GM19467 (cell line): ENCODE results near the gene CXXC5.
"Not testable (repeated sequence)": the region's sequence is repeated elsewhere in the genome, so short reads cannot be mapped to it uniquely, and the experiment has no call there.

ENCODE experiments used
- ATAC-seq: cut with Tn5 transposase; IDR thresholded peaks from one replicate; pipeline ENCODE4 v1.9.1; 2021; ENCODE audit warnings: mild to moderate bottlenecking, moderate library complexity; ENCODE audit not compliant: unreplicated experiment

CXXC5 gene

DNA sequence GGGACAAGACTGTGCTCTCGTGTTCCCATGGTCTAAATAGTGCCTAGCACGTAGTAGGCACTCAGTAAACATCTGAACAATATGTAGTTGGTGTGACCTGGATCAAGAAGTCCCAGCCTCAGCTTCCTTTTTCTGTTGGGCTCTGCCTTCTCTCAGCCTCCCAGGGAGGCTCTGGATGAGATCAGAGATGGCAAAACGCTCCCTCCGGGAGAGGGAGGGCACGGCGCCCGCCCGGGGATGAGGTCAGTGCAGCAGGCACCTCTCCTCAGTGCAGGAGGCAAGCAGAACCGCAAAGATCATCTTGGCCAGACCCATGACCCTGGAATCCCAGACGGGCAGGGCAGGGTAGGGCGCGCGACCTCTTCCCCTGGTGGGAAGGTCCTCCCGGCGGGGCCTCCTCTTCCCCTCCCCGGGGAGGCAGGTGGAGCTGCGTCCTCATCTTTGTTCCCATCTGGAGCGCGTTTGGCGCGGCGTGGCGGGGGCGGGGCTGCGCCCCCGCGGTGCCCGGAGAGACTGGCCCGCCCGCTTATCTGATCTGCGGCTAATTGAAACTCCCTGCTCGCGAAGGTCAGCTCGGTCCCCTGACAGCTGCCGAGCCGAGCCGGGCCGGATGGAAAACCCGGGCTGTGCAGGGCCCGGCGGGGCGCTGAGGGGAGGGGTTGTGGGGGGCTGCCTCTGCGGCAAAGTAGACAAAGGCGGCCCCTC, 60.9 kb downstream of the CXXC5 start:
- ATAC-seq, result no peak

DNA sequence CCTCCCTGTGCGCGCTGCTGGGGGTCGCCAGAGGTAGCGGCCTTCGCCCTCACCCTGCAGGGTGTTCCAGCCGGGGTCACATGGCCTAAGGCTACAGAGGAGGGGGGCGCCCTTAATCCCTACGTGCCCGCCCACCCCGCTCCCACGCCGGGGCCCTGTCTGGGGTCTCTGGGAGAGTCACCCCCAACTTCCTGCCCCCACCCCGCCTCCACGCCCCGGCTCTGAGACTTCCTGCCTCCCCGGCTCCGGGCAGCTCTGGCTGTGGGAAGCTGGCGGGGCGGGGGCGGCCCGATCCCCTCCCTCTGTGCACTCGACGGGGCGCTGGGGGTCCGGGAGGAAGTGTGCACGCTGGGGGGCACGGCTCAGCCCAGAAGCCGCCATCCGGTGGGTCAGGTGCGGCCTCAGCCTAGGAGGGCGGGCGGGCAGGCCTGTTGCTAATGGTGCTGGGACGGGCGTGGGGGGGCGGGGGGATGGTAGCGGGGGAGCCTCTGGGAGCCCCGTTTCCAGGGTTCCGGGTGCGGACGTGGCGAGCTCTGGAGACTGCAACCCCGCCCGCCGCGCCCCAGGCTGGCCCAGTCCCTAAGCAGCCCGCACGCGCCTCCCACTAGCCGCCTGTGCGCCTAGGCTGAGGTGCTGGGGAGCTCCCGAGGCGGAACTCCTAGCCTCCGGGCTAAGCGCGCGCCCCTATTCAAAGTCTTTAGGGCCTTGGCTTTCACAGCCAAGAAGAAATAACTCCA, 61.6 kb downstream of the CXXC5 start:
- ATAC-seq, result no peak

DNA sequence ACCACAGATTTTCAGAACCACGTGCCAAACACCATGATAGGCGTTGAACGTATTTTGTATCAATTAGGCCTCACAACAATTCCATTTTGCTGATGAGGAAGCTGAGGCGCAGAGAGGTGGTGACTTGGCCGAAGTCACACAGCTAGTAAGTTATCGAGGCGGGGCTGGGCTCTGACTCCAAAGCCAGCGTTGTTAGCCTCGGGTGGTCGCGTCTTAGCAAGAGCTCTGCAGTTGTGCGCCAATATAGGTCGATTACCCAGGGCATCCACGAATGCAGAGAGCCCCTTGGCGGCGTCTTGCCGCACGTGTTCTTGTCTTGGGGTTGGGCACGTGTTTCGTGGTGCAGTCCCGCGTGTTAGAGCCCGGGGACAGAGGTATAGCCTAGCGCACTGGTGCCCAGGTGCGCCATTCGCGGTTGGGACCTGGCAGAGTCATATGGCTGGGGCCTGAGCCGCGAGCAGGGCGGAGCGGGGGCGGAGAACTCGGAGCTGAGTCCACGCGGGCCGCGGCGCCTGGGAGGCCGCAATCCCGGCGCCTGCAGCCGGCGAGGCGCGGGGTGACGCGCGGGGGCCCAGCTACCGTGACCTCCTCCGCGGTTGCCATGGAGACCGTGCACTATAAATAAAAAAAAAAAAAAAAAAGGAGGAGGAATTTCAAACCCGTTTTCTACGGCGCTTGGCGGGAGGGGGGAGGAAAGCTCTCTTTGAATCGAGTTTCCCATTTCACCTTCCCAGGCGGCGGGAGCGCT, 62.3 kb downstream of the CXXC5 start:
- ATAC-seq, result no peak

DNA sequence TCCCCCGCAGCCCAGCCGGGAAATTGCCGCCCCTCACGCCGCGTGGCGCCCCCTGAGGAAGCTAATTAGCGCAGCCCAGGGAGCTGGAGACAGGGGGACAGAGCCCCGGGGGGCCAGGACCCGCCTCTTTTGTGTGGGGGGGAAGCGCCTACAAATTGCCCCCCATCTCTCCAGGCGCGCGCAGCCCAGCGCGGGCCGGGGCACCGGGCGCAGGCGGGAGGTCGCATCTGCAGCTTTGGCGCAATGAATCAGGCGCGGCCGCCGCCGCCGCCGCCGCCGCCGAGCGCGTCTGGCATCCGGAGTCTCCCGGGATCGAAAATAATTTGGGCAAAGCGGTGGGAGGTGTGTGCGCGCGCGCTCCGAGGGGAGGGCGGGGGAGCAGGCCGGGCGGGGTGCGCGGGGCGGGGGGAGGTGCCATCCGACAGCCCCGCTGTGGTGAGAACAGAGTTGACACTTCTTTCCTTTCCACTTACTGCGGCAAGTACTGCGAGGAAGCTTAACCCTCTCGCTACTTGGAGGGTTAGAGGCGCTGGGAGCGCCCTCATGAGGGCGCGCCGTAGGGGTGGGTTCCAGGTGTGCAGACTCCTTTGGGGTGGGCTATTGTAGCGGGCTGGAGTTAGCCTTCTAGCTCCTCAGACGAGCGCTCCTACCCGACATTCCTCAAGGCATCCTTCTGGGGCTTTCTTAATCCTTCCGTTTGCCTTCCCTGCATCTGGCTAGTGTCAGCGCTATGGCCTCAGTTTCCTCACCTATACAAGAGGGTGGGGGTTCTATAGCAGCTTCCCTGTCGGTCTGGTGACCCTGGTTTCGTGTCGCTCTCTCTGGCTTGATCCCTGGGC, 63.1 kb downstream of the CXXC5 start:
- no peak for ATAC-seq

DNA sequence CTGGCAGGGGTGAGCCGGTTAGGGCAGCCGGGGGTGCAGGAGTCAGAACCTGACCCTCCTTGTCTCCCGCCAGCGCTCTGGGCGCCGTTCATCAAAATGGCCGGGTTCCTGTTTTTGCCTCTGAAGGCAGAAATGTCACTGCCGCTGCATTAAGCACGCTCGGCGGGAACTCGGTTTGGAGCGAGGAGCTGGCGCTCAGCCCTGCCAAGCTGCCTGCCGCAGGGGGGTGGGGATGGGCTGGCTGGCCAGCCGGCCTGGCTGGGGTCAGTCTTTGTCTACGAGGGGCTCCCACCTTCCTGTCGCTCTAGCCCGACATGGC, 63.7 kb downstream of the CXXC5 start:
- ATAC-seq, result no peak

DNA sequence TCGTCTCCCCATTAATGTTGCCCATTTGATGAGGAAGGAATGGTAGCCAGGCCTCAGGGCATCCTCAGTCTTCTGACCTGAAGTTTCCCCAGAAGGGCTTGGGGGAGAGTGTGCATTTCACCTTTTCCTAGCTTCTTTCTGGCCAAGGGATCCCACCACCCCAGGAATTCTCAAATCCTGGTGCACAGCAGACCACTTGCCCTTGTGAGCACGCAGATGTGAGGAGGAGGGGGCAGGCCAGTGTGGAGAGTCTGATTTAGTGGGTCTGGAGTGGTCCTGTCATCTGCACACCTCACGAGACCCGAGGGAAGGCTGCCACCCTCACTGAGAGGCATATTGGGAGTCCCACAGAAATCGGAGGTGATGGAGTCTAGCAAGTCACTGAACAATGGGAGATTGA, 64.3 kb downstream of the CXXC5 start:
- ATAC-seq, result no peak

DNA sequence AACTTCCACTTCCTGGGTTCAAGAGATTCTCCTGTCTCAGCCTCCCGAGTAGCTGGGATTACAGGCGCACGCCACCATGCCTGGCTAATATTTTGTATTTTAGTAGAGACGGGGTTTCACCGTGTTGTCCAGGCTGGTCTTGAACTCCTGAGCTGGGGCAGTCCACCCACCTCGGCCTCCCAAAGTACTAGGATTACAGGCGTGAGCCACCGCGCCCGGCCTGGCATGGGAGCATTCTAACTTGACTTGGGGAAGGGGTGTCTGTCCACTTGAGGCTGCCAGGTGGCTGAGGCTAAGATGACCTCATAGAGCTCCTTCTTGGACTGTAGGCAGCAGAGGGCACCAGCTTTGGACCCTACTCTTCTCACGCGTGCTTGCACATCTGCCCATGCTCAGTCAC, 65.7 kb downstream of the CXXC5 start:
- ATAC-seq, result not testable (repeated sequence)

DNA sequence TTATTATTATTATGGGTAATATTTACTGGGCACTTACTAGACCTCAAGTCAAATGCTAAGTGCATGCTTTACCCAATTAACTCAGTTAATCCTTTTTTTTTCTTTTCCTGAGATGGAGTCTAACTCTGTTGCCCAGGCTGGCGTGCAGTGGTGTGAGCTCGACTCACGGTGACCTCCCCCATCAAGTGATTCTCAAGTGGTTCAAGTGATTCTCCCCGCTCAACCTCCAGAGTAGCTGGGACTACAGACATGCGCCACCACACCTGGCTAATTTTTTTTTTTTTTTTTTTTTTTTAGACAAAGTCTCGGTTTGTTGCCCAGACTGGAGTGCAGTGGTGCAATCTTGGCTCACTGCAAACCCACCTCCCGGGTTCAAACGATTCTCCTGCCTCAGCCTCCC, 69.1 kb downstream of the CXXC5 start:
- no peak for ATAC-seq

DNA sequence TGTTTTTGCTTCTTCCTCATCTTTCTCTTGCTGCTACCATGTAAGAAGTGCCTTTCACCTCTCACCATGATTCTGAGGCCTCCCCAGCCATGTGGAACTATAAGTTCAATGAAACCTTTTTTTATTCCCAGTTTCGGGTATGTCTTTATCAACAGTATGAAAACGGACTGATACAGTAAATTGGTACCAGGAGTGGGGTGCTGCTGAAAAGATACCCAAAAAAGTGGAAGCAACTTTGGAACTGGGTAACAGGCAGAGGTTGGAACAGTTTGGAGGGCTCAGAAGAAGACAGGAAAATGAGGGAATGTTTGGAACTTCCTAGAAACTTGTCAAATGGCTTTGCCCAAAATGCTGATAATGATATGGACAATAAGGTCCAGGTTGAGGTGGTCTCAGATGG, 70.3 kb downstream of the CXXC5 start:
- ATAC-seq, result not testable (repeated sequence)

DNA sequence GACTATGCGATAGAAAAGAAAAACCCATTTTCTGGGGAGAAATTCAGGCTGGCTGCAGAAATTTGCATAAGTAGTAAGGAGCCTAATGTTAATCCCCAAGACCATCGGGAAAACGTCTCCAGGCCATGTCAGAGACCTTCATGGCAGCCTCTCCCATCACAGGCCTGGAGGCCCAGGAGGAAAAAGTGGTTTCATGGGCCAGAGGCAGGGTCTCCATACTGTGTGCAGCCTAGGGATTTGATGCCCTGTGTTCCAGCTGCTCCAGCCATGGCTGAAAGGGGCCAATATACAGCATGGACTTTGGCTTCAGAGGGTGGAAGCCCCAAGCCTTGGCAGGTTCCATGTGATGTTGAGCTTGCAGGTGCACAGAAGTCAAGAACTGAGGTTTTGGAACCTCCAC, 71.8 kb downstream of the CXXC5 start:
- not testable (repeated sequence) for ATAC-seq

DNA sequence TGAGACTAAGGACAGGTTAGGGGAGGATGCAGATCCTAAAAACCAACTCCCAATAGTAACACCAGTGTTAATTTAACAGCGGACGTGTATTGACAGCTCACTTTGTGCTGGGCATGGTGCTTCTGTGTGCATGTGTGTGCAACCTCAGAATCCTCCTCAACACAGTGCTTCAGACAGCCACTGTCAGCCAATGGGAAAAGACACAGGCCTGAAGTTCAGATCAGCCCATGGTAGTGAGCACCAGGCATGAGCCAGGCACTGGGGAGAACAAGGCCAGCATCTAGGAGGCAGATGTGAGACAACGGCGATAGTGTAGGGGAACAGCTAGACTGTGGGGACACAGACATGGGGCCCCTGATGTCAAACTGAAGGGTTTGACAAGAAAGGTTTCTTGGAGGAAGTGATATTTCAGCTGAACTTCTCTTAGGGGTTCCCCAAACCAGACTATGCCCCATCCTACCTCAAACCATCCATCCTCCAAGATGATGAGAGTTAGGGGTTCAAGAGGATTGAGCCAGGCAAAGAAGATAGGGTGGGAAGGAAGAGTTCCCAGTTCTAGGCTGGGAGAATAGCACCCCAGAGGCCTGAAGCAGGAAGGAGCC, 75.9 kb downstream of the CXXC5 start:
- ATAC-seq, result no peak

DNA sequence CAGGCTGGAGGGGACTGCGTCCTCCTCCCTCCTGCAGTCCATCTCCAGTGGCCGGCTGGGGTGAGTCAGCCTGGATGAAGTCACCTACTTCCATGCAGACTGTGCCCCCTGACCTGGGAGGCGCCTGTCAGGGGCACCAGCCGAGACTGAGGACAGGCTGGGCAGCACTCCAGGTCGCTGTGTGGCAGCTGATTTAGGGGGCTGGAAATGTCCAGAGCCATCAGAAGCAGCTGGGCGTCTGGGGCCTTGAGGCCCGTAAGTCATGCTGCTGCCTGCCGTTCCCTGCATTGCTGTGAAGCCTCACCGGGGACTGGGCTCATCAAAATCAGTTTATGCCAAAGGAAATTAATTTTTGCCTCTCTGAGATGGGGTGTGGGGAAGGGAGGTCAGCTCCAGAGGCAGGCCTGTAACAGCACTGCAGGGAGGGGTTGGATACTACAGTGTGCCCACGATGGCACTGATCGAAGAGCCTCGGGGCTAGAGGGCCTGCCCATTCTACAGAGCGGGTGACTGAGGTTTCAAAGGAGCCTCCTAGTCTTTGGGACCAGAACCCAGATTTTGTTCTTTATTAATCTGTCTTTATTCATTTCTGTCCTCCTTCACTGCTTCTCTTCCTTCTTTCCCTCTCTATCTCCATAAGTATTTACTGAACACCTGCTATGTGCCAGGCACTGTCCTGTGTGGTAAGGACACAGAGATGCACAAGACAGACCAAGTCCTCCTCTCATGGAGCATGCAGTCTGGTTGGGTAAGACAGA, 77.1 kb downstream of the CXXC5 start:
- no peak for ATAC-seq

DNA sequence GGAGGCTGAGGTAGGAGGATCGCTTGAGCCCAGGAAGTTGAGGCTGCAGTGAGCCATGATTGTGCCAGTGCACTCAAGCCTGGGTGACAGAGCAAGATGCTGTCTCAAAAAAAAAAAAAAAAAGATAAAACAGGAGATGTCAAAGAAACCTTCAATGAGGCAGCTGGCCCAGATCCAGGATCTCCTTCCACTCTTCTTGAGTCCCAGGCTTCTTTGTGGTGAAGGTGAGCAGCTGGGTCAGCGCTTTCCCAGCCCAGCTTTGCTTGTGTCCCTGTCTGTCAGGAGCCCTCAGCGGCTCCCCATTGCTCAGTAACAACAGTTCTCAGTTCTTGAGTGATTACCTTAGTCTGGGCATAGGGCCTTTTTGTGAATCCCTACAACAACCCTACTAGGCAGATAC, 78.1 kb downstream of the CXXC5 start:
- ATAC-seq, result no peak

DNA sequence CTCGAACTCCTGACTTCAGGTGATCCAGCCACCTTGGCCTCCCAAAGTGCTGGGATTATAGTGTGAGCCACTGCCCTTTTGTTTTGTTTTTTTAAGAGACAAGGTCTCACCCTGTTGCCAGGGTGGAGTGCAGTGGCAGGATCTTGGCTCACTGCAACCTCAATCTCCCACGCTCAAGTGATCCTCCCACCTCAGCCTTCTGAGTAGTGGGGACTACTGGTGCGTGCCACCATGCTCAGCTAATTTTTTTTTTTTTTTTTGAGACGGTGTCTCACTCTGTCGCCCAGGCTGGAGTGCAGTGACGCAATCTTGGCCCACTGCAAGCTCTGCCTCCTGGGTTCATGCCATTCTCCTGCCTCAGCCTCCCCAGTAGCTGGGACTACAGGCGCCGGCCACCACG, 79.5 kb downstream of the CXXC5 start:
- ATAC-seq, result not testable (repeated sequence)

DNA sequence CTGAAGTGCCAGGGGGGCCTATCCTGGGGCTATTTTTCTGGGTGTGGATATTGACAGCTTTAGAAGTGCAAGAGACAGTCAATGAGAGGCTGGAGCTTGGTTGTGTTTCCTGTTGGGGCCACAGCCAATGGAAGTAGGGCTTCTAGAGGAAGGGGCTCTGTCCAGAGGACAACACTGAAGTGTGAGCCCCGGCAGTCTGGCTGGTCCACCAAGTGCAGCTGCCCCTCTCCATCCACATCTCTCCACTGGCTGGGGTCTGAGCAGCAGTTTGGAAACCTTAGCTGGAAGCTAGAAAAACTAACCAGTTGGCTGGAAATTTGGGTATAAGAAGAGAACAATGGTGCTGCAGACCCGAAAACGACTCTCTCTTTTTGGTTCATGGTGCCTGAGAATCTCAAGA, 83.1 kb downstream of the CXXC5 start:
- ATAC-seq, result no peak

DNA sequence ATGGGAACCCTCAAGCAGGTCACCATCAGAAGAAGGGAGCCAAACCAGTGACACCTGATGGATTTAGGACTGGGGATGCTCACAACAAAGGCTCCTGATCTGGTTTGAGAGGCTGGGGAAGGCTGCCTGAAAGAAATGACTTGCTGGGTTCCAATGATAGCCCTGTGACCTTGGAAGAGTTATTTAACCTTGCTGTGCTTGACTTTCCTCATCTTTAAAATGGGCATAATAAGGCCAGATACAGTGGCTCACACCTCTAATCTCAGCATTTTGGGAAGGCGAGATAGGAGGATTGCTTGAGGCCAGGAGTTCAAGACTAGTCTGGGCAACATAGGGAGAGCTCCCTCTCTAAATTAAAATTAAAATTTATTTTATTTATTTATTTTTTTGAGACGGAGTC, 83.9 kb downstream of the CXXC5 start:
- no peak for ATAC-seq

DNA sequence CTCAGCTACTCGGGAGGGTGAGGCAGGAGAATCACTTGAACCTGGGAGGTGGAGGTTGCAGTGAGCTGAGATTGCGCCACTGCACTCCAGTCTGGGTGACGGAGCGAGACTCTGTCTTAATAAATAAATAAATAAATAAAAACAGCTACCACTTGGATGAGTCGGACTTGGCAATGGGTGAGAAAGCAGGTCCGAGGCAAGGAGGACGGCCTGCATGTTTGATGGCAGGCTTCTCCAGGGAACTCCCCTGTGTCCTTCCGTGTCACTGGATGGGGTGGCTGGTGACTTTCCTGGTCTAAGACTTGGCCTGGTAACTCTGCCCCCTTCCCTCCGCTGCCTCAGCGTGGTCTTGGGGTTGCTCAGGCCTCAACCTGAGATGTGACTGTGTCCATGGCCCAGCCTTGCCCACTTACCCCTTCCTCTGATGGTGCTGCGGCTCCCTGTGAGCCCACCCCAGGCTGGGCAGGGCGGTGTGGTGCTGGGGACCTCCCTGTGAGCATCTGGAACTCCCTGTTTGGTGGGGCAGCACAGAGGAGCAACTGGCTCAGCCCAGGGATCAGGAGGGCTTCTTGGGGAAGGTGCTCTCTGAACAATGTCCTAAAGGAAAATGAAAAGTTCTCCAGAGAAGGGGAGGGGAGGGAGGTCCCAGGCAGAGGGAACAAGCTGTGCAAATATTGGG, 85.0 kb downstream of the CXXC5 start:
- ATAC-seq, result no peak
